ENCODE measurements around the gene FOXL1.

The FOXL1 gene

GRCh38 chr16:86631444-86631843 lies 53.1 kb downstream of the FOXL1 start:
- DNase-seq (ENCODE audit: low read depth in 2 of 2): no peak

Measured in stimulated activated CD8-positive, alpha-beta memory T cell treated with anti-CD3 and anti-CD28 coated beads, Interleukin-15, amount 100 ng/mL, for 4 hours (primary cell).